Liver (tissue), 3 donors: Measurements from ENCODE around the gene MANBA.

ENCODE experiments used
- EGR1 ChIP-seq, 2 donors: IDR thresholded peaks; 2 replicates each; pipeline ENCODE4 v1.6.1; 2016 to 2018; ENCODE audit warnings: antibody characterized with exemption in 2 of 2, low read depth in 2 of 2
- FOXA1 ChIP-seq: IDR thresholded peaks from 2 replicates; pipeline ENCODE4 v1.6.1; 2016; ENCODE audit warnings: antibody characterized with exemption
- GABPA ChIP-seq, 2 donors: IDR thresholded peaks in 1 of 2; conservative IDR thresholded peaks in 1 of 2; 2 replicates each; pipeline ENCODE4 v1.6.1; 2016; ENCODE audit warnings: antibody characterized with exemption in 2 of 2, mild to moderate bottlenecking in 1 of 2, moderate library complexity in 1 of 2
- HNF4G ChIP-seq: IDR thresholded peaks from 2 replicates; pipeline ENCODE4 v1.6.1; 2016; ENCODE audit warnings: antibody characterized with exemption
- JUND ChIP-seq, 2 donors: IDR thresholded peaks; 2 replicates each; pipeline ENCODE4 v1.6.1; 2016; ENCODE audit warnings: antibody characterized with exemption in 2 of 2
- RAD21 ChIP-seq, 2 donors: IDR thresholded peaks; 2 replicates each; pipeline ENCODE4 v1.6.1; 2016; ENCODE audit warnings: antibody characterized with exemption in 2 of 2, mild to moderate bottlenecking in 2 of 2
- RXRA ChIP-seq, 2 donors: IDR thresholded peaks; 2 replicates each; pipeline ENCODE4 v1.6.1; 2017 to 2018; ENCODE audit warnings: antibody characterized with exemption in 2 of 2, mild to moderate bottlenecking in 1 of 2
- SP1 ChIP-seq: IDR thresholded peaks from 2 replicates; pipeline ENCODE4 v1.6.1; 2018; ENCODE audit warnings: antibody characterized with exemption, mild to moderate bottlenecking
- TAF1 ChIP-seq: conservative IDR thresholded peaks from 2 replicates; pipeline ENCODE4 v1.6.1; 2016; ENCODE audit warnings: antibody characterized with exemption, mild to moderate bottlenecking
- YY1 ChIP-seq: IDR thresholded peaks from 2 replicates; pipeline ENCODE4 v1.6.1; 2016; ENCODE audit warnings: antibody characterized with exemption, mild to moderate bottlenecking
- TF ChIP-seq, protein P1 (sequence below): IDR thresholded peaks from 2 replicates; pipeline ENCODE4 v1.6.1; 2016; ENCODE audit warnings: antibody characterized with exemption, mild to moderate bottlenecking
- TF ChIP-seq, protein P2 (sequence below): fragments of 150-350 bp; IDR thresholded peaks from 2 replicates; pipeline ENCODE4 v1.5.1; 2017; ENCODE audit warnings: improper control_type of control experiment, low read depth, low read length; ENCODE audit not compliant: missing input control
- TF ChIP-seq, protein P3 (sequence below): IDR thresholded peaks from 2 replicates; pipeline ENCODE4 v1.6.1; 2016; ENCODE audit warnings: antibody characterized with exemption
- TF ChIP-seq, protein P4 (sequence below): IDR thresholded peaks from 2 replicates; pipeline ENCODE4 v1.6.1; 2016; ENCODE audit warnings: antibody characterized with exemption
- donor health status: healthy.
- donor health status: healthy.

DNA sequence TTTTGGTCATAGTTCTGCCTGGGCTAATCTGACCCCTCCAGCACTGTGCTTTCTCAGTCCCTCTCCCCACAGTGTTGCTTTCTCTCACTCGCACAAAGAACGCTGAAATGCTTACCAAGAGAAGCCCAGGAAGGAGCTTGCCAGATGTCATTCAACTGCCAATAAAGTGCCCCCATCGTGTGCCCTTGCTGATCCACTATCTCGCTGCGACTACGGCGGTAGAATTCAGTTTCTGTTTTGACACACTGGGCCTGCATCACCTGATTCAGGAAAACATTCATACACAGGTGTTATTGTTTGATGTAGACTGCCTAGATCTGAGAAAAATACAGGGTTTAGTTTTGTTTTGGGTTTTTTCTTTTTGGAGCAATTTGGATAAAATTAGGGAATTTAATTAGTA is 121.2 kb downstream of the MANBA start:
- TF ChIP-seq, protein P1, sequence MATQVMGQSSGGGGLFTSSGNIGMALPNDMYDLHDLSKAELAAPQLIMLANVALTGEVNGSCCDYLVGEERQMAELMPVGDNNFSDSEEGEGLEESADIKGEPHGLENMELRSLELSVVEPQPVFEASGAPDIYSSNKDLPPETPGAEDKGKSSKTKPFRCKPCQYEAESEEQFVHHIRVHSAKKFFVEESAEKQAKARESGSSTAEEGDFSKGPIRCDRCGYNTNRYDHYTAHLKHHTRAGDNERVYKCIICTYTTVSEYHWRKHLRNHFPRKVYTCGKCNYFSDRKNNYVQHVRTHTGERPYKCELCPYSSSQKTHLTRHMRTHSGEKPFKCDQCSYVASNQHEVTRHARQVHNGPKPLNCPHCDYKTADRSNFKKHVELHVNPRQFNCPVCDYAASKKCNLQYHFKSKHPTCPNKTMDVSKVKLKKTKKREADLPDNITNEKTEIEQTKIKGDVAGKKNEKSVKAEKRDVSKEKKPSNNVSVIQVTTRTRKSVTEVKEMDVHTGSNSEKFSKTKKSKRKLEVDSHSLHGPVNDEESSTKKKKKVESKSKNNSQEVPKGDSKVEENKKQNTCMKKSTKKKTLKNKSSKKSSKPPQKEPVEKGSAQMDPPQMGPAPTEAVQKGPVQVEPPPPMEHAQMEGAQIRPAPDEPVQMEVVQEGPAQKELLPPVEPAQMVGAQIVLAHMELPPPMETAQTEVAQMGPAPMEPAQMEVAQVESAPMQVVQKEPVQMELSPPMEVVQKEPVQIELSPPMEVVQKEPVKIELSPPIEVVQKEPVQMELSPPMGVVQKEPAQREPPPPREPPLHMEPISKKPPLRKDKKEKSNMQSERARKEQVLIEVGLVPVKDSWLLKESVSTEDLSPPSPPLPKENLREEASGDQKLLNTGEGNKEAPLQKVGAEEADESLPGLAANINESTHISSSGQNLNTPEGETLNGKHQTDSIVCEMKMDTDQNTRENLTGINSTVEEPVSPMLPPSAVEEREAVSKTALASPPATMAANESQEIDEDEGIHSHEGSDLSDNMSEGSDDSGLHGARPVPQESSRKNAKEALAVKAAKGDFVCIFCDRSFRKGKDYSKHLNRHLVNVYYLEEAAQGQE: no peak
- TF ChIP-seq, protein P2, sequence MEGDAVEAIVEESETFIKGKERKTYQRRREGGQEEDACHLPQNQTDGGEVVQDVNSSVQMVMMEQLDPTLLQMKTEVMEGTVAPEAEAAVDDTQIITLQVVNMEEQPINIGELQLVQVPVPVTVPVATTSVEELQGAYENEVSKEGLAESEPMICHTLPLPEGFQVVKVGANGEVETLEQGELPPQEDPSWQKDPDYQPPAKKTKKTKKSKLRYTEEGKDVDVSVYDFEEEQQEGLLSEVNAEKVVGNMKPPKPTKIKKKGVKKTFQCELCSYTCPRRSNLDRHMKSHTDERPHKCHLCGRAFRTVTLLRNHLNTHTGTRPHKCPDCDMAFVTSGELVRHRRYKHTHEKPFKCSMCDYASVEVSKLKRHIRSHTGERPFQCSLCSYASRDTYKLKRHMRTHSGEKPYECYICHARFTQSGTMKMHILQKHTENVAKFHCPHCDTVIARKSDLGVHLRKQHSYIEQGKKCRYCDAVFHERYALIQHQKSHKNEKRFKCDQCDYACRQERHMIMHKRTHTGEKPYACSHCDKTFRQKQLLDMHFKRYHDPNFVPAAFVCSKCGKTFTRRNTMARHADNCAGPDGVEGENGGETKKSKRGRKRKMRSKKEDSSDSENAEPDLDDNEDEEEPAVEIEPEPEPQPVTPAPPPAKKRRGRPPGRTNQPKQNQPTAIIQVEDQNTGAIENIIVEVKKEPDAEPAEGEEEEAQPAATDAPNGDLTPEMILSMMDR: no peak
- TF ChIP-seq TAF1: no peak
- TF ChIP-seq FOXA1: no peak
- TF ChIP-seq, protein P3, sequence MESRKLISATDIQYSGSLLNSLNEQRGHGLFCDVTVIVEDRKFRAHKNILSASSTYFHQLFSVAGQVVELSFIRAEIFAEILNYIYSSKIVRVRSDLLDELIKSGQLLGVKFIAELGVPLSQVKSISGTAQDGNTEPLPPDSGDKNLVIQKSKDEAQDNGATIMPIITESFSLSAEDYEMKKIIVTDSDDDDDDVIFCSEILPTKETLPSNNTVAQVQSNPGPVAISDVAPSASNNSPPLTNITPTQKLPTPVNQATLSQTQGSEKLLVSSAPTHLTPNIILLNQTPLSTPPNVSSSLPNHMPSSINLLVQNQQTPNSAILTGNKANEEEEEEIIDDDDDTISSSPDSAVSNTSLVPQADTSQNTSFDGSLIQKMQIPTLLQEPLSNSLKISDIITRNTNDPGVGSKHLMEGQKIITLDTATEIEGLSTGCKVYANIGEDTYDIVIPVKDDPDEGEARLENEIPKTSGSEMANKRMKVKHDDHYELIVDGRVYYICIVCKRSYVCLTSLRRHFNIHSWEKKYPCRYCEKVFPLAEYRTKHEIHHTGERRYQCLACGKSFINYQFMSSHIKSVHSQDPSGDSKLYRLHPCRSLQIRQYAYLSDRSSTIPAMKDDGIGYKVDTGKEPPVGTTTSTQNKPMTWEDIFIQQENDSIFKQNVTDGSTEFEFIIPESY: no peak
- no peak for TF ChIP-seq EGR1 (IDR thresholded peaks at IDR 0.05; ENCODE audit: low read depth in 2 of 2)
- no peak for TF ChIP-seq YY1
- no peak for TF ChIP-seq RAD21 (IDR thresholded peaks at IDR 0.05)
- TF ChIP-seq GABPA (IDR thresholded peaks at IDR 0.05 in 1 of 2, conservative IDR thresholded peaks at IDR 0.05 in 1 of 2): no peak
- TF ChIP-seq RXRA (IDR thresholded peaks at IDR 0.05): no peak
- TF ChIP-seq, protein P4, sequence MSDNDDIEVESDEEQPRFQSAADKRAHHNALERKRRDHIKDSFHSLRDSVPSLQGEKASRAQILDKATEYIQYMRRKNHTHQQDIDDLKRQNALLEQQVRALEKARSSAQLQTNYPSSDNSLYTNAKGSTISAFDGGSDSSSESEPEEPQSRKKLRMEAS: no peak
- TF ChIP-seq HNF4G: no peak
- TF ChIP-seq SP1: no peak
- no peak for TF ChIP-seq JUND (IDR thresholded peaks at IDR 0.05)
